Measurements from ENCODE around the gene RUNX2.

Gene RUNX2

GRCh38 chr6:45438849-45439406 is 110.8 kb downstream of the RUNX2 start:
- Histone ChIP-seq H3K4me1 (ENCODE audit: insufficient read depth, low read length) (no peaks in the 10 kb centered on the region), H3K36me3 (ENCODE audit: insufficient read depth, low read length) (no peaks in the 10 kb centered on the region), H3K4me3 (ENCODE audit: low read depth in 1 of 2, low read length in 2 of 2) (no peak overlapping the region), H3K9ac (ENCODE audit: low read length) (no peak overlapping the region), H3K9me3 (ENCODE audit: low read length) (no peaks in the 10 kb centered on the region), H3K27ac (ENCODE audit: low read depth, low read length) (no peak overlapping the region), H3K27me3 (ENCODE audit: control insufficient read depth in 1 of 2, insufficient read depth in 2 of 2, low read length in 2 of 2) (no peaks in the 10 kb centered on the region)

DNA sequence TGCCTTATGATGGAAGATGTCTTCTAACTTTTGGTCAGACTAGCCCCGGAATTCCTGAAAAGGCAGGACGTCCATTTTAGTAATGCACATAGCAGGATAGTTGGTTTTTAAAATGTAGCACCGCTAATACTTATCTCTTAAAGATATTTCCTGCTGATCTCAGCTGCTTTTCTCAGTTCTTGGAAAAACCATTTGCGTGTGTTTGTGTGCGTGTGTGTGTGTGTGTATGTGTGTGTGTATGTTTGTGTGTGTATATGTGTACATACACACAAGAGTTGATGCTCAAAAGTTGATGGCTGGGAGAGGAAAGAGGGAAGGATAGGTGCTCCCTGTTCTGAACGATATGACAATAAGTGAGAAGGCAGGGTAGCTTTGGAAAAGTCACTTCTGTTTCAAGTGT is 111.3 kb downstream of the RUNX2 start:
- H3K27me3 ChIP-seq (ENCODE audit: control insufficient read depth in 1 of 2, insufficient read depth in 2 of 2, low read length in 2 of 2): no peaks in the 10 kb centered on the region
- H3K4me1 ChIP-seq (ENCODE audit: insufficient read depth, low read length): no peaks in the 10 kb centered on the region
- H3K9me3 ChIP-seq (ENCODE audit: low read length): no peaks in the 10 kb centered on the region
- H3K9ac ChIP-seq (ENCODE audit: low read length): no peak overlapping the region
- no peaks in the 10 kb centered on the region for H3K36me3 ChIP-seq (ENCODE audit: insufficient read depth, low read length)
- no peak overlapping the region for H3K4me3 ChIP-seq (ENCODE audit: low read depth in 1 of 2, low read length in 2 of 2)
- H3K27ac ChIP-seq (ENCODE audit: low read depth, low read length): no peak overlapping the region

DNA sequence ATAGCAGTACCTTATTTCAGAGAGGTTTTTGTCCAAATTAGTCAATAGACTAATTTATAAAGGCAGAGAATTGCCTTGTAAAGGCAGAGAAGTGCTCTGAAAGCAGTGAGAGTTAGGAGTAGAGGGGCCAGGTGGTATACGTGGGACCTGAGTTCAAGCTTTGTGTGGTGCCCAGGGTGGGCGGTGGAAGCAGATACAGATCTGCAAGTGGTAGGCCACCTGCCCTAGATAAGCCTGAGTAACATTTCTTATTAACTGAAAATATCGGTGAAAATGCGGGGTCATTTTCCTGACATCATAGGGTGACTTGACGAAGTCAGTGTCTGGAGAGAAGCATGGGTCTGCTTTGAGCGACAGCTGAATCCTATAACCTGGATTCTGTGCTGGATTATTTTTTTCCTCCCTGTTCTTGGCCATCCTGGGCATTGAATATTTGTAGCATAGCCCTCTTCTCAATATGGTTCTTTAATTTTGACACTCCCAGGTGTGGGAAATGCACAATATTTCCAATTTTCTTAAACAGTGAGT is 111.8 kb downstream of the RUNX2 start:
- Histone ChIP-seq H3K4me1 (ENCODE audit: insufficient read depth, low read length) (no peaks in the 10 kb centered on the region), H3K27ac (ENCODE audit: low read depth, low read length) (no peak overlapping the region), H3K4me3 (ENCODE audit: low read depth in 1 of 2, low read length in 2 of 2) (no peak overlapping the region), H3K36me3 (ENCODE audit: insufficient read depth, low read length) (no peaks in the 10 kb centered on the region), H3K9me3 (ENCODE audit: low read length) (no peaks in the 10 kb centered on the region), H3K27me3 (ENCODE audit: control insufficient read depth in 1 of 2, insufficient read depth in 2 of 2, low read length in 2 of 2) (no peaks in the 10 kb centered on the region), H3K9ac (ENCODE audit: low read length) (no peak overlapping the region)

DNA sequence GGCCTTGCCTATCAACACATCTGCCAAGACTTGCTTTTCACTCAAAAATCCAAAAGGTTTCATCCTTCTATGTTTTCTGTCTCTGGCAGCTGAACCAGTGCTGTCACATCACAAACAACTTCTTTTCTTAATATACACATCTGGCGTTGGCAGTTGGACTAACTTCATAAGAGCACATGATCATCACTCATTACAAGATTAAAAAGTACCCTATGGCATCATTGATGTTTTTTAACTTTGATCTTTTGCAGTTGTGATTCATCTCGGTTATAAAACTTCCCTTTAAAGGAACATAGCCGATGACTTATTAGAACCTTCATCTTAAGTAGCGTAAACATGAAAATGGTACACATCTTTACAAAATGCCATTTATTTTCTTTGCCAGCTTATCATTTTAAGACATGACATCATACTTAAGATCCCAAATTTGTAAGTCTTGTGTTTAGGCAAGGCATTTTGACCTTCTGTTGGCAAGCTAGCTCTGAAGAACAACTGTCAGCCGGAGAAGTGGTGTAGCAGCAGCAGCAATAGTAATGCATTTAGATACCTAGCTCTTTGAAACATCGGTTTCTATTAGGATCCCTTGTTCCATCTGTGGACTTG is 113.8 kb downstream of the RUNX2 start:
- Histone ChIP-seq H3K27me3 (ENCODE audit: control insufficient read depth in 1 of 2, insufficient read depth in 2 of 2, low read length in 2 of 2) (no peaks in the 10 kb centered on the region), H3K4me3 (ENCODE audit: low read depth in 1 of 2, low read length in 2 of 2) (no peak overlapping the region), H3K36me3 (ENCODE audit: insufficient read depth, low read length) (no peaks in the 10 kb centered on the region), H3K9me3 (ENCODE audit: low read length) (no peaks in the 10 kb centered on the region), H3K4me1 (ENCODE audit: insufficient read depth, low read length) (peaks cover 14% of the 10 kb centered on the region), H3K27ac (ENCODE audit: low read depth, low read length) (no peak overlapping the region), H3K9ac (ENCODE audit: low read length) (no peak overlapping the region)

DNA sequence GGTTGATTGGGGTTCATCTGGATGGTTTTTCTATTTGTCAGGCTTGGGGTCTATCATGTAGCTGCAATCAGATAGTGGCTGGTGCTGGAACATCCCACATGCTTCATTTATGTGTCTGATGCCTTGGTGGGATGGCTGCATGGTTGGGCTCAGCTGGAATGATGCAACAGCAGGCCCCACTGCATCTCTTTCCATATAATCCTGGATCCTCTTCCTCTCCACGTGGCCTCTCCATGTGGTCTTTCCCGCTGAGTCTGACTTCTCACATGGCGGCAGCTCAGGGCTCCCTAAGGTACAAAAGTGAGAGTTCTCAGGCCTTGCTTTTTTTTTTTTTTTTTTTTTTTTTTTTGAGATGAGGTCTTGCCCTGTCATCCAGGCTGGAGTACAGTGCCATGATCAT is 114.6 kb downstream of the RUNX2 start:
- Histone ChIP-seq H3K9me3 (ENCODE audit: low read length) (no peaks in the 10 kb centered on the region), H3K4me3 (ENCODE audit: low read depth in 1 of 2, low read length in 2 of 2) (no peak overlapping the region), H3K9ac (ENCODE audit: low read length) (no peak overlapping the region), H3K27me3 (ENCODE audit: control insufficient read depth in 1 of 2, insufficient read depth in 2 of 2, low read length in 2 of 2) (no peaks in the 10 kb centered on the region), H3K4me1 (ENCODE audit: insufficient read depth, low read length) (peaks cover 14% of the 10 kb centered on the region), H3K27ac (ENCODE audit: low read depth, low read length) (no peak overlapping the region), H3K36me3 (ENCODE audit: insufficient read depth, low read length) (no peaks in the 10 kb centered on the region)

- no peaks in the 10 kb centered on the region for H3K9me3 ChIP-seq (ENCODE audit: low read length)
- H3K4me3 ChIP-seq (ENCODE audit: low read depth in 1 of 2, low read length in 2 of 2): no peak overlapping the region
- H3K27me3 ChIP-seq (ENCODE audit: control insufficient read depth in 1 of 2, insufficient read depth in 2 of 2, low read length in 2 of 2): no peaks in the 10 kb centered on the region
- no peaks in the 10 kb centered on the region for H3K36me3 ChIP-seq (ENCODE audit: insufficient read depth, low read length)
- peak overlapping the region; percentile 30 for H3K27ac ChIP-seq (ENCODE audit: low read depth, low read length)
- peaks cover 14% of the 10 kb centered on the region for H3K4me1 ChIP-seq (ENCODE audit: insufficient read depth, low read length)
- no peak overlapping the region for H3K9ac ChIP-seq (ENCODE audit: low read length)
Measured at GRCh38 chr6:45445364-45445748, 117.2 kb downstream of the RUNX2 start.

- peaks cover 14% of the 10 kb centered on the region for H3K4me1 ChIP-seq (ENCODE audit: insufficient read depth, low read length)
Measured at GRCh38 chr6:45445749-45446549, 117.8 kb downstream of the RUNX2 start.

DNA sequence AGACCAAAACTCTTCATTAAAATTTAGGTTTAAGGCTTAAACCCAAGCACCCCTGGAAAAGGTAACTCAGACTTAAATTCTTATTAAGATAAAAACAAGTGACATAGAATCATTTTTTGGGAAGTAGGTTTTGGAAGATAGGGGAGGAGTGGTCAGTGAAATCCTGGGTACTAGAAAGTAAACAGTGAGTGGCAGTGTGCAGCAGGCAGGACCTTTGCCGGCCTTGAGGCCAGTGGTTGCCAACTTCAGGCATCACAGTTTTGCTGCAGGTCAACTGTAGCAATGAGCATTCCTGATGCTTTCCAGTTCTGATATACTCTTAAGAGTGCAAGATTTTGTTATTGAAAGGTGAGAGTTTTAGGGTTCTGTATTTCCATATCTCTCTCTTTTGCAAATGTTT is 118.9 kb downstream of the RUNX2 start:
- Histone ChIP-seq H3K36me3 (ENCODE audit: insufficient read depth, low read length) (no peaks in the 10 kb centered on the region), H3K9me3 (ENCODE audit: low read length) (no peaks in the 10 kb centered on the region), H3K4me3 (ENCODE audit: low read depth in 1 of 2, low read length in 2 of 2) (no peak overlapping the region), H3K4me1 (ENCODE audit: insufficient read depth, low read length) (peaks cover 14% of the 10 kb centered on the region), H3K9ac (ENCODE audit: low read length) (no peak overlapping the region), H3K27me3 (ENCODE audit: control insufficient read depth in 1 of 2, insufficient read depth in 2 of 2, low read length in 2 of 2) (no peaks in the 10 kb centered on the region), H3K27ac (ENCODE audit: low read depth, low read length) (no peak overlapping the region)

More at GRCh38 chr6:45445749-45446549, 117.8 kb downstream of the RUNX2 start:
- H3K27ac ChIP-seq (ENCODE audit: low read depth, low read length): peak overlapping the region; percentile 30
- no peak overlapping the region for H3K4me3 ChIP-seq (ENCODE audit: low read depth in 1 of 2, low read length in 2 of 2)
- no peaks in the 10 kb centered on the region for H3K9me3 ChIP-seq (ENCODE audit: low read length)
- H3K36me3 ChIP-seq (ENCODE audit: insufficient read depth, low read length): no peaks in the 10 kb centered on the region
- no peak overlapping the region for H3K9ac ChIP-seq (ENCODE audit: low read length)
- H3K27me3 ChIP-seq (ENCODE audit: control insufficient read depth in 1 of 2, insufficient read depth in 2 of 2, low read length in 2 of 2): no peaks in the 10 kb centered on the region

GRCh38 chr6:45447716-45448115 is 119.6 kb downstream of the RUNX2 start:
- Histone ChIP-seq H3K27me3 (ENCODE audit: control insufficient read depth in 1 of 2, insufficient read depth in 2 of 2, low read length in 2 of 2) (no peaks in the 10 kb centered on the region), H3K27ac (ENCODE audit: low read depth, low read length) (no peak overlapping the region), H3K9me3 (ENCODE audit: low read length) (no peaks in the 10 kb centered on the region), H3K4me3 (ENCODE audit: low read depth in 1 of 2, low read length in 2 of 2) (no peak overlapping the region), H3K36me3 (ENCODE audit: insufficient read depth, low read length) (no peaks in the 10 kb centered on the region), H3K9ac (ENCODE audit: low read length) (no peak overlapping the region), H3K4me1 (ENCODE audit: insufficient read depth, low read length) (peaks cover 14% of the 10 kb centered on the region)

- Histone ChIP-seq H3K27me3 (ENCODE audit: control insufficient read depth in 1 of 2, insufficient read depth in 2 of 2, low read length in 2 of 2) (no peaks in the 10 kb centered on the region), H3K9ac (ENCODE audit: low read length) (no peak overlapping the region), H3K9me3 (ENCODE audit: low read length) (no peaks in the 10 kb centered on the region), H3K36me3 (ENCODE audit: insufficient read depth, low read length) (no peaks in the 10 kb centered on the region), H3K27ac (ENCODE audit: low read depth, low read length) (no peak overlapping the region), H3K4me1 (ENCODE audit: insufficient read depth, low read length) (peaks cover 14% of the 10 kb centered on the region), H3K4me3 (ENCODE audit: low read depth in 1 of 2, low read length in 2 of 2) (no peak overlapping the region)
Measured at GRCh38 chr6:45448417-45449389, 120.6 kb downstream of the RUNX2 start.

DNA sequence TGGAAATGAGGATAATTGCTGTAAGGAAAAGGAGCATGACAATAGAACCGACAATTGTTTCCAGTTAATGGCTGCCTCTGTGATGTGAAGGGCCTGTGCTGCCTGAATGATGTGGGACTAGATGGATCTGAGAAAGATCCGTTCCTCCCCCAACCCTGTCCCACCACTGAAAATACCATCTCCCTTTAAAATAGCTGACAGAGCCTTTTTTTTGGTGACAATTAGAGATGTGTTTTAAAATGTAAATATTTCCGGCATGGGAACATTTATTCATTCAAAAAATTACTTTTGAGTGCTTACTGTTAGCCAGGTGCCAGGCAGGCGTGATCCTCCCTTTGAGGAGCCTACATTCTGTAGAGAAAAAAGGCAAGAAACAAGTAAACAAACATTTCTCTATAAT is 122.0 kb downstream of the RUNX2 start:
- Histone ChIP-seq H3K27me3 (ENCODE audit: control insufficient read depth in 1 of 2, insufficient read depth in 2 of 2, low read length in 2 of 2) (no peaks in the 10 kb centered on the region), H3K4me1 (ENCODE audit: insufficient read depth, low read length) (peaks cover 13% of the 10 kb centered on the region), H3K4me3 (ENCODE audit: low read depth in 1 of 2, low read length in 2 of 2) (no peak overlapping the region), H3K27ac (ENCODE audit: low read depth, low read length) (no peak overlapping the region), H3K9ac (ENCODE audit: low read length) (no peak overlapping the region), H3K36me3 (ENCODE audit: insufficient read depth, low read length) (no peaks in the 10 kb centered on the region), H3K9me3 (ENCODE audit: low read length) (no peaks in the 10 kb centered on the region)
